Measurements from ENCODE around the gene CNGB1. TPM values are rescaled to one million over a fixed set of nuclear protein-coding genes. Genes with fewer than 3 reads are reported as not detected.
"Not testable (repeated sequence)": the region's sequence is repeated elsewhere in the genome, so short reads cannot be mapped to it uniquely, and the experiment has no call there.

Gene CNGB1
- polyA plus RNA-seq, 4 donors: 0.11 to 0.18 TPM; not detected in 2

DNA sequence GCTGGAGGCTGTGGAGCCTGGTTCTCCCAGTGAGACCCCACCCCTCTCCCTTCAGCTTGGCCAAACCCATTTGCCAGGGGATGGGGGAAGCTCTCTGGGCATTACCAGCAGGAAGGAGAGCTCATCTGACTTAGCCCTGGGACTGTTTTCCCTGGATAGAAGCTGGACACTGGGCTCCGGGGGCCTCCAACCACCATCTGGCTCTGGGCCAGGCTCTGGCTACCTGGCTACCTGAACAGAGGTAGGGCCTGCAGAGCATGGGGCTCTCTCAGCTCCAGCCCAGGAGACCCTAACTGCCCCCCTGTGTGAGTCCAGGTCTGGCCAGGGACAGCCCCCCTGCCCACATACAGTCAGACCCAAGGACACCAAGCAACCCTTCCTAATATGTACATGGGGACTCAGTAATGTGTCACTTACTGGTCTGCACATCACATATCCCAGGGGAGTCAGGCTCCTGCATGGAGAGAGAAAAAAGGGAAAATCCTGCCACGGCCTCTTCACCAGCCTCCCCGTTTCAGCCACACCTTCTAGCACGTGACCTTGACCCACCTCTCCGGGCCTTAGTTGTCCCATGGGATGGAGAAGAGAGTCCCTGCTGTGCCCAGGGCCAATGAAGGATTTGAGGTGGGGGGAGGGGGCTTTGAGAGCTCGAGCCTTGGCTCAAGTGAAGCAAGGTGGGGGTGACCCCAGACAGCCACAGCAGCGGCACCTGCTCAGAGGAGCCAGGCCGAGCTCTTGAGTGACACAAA, 13.8 kb downstream of the CNGB1 start:
- DNase-seq (ENCODE audit: low read depth in 4 of 4, low spot score in 3 of 4): no peak

DNA sequence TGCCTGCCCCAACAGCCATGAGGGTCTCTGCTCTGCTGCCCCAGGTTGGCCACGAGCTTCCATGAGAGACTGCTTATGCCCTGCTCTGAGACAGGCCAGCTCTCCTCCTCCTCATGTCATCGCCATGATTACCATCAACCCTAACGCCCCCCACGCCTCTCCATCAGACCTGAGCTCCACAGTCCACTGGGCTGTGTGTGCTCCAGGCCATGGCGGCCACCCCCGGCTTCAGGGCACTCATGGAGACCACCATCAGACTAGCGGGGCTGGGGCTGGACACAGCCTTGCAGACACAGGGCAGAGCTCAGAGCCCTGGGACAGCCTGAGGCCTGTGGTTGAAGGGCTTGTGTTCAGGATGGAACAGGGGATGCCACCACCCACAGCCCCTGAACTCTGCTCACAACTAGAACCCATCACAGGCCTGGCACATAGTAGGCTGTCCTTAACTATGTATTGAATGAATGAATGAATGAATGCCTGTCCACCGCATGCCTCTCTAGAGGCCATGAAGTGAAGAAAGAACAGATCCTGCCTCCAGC, 14.6 kb downstream of the CNGB1 start:
- no peak for DNase-seq (ENCODE audit: low read depth in 4 of 4, low spot score in 3 of 4)

- no peak for DNase-seq (ENCODE audit: low read depth in 4 of 4, low spot score in 3 of 4)
Measured at GRCh38 chr16:57955572-57956188, 15.2 kb downstream of the CNGB1 start.

DNA sequence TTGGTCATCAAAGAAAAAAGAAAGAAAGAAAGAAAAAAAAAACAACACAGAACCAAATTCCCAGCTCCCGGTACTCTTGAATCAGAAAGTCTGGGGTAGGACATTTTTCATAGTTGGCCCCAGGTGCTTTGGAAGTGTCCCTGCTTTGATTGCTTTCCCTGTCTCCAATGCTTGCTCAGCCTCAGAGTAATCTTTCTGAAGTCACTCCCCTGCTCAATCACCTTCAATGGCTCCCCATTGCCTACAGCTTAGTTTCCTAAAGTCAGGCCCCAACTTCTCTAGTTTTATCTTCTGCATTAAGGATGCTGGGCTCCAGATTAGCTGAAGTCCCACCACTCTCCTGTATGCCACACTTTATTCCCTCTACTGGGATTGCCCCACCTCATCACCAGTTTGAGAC, 17.1 kb downstream of the CNGB1 start:
- DNase-seq (ENCODE audit: low read depth in 4 of 4, low spot score in 3 of 4): no peak

DNA sequence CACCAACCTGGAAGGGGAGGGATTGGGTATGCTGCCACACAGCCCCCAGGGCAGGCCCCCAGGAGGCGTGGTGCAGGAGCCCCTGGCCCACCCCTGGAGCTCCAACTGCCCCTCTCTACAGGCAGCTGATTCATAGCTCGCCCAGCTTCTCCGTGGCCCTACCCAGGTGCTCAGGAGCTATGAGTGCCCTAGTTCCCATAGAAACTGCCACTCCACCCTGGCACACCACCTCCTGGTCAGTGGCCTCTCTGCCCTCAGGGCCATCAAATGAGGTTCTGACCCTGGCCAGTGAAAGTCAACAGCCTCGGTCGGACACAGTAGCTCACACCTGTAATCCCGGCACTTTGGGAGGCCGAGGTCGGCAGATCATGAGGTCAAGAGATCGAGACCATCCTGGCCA, 18.0 kb downstream of the CNGB1 start:
- DNase-seq (ENCODE audit: low read depth in 4 of 4, low spot score in 3 of 4): no peak

GRCh38 chr16:57951204-57951960, 19.5 kb downstream of the CNGB1 start:
- no peak for DNase-seq (ENCODE audit: low read depth in 4 of 4, low spot score in 3 of 4)

GRCh38 chr16:57950382-57950781, 20.5 kb downstream of the CNGB1 start:
- no peak for DNase-seq (ENCODE audit: low read depth in 4 of 4, low spot score in 3 of 4)

GRCh38 chr16:57949595-57950238, 21.2 kb downstream of the CNGB1 start:
- DNase-seq (ENCODE audit: low read depth in 4 of 4, low spot score in 3 of 4): no peak

DNA sequence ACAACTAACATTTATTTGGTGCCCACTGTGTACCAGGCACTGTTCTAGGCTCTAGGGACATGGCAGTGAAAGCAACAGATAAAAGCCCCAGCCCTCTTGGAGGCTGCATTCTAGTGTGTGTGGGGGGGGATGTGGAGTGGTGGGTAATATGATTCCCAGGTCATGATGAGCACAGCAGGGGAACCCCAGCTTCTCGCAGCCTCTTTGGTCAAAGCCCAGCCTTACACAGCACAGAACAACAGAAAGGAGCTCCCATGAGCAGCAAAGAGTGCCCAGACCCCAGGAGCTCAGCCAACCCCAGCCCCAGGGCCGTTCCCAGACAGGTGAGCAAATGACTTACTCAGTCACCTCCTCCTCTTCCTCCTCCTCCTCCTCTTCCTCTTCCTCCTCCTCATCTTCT, 21.9 kb downstream of the CNGB1 start:
- DNase-seq (ENCODE audit: low read depth in 4 of 4, low spot score in 3 of 4): no peak

DNA sequence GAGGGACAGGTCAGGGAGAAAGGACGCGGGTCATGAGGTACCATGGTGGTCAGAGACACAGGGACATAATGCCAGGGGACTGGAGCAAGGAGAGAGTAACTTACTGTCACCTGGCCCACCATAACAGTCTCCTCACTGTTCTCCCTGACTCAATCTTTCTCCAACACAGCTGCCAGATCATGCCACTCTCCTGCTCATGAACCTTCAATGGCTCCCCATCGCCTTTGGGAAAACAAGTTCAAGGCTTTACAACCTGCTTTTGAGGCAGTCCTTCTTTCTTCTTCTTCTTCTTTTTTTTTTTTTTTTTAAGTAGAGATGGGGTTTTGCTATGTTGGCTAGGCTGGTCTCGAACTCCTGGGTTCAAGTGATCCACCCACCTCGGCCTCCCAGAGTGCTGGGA, 22.9 kb downstream of the CNGB1 start:
- DNase-seq (ENCODE audit: low read depth in 4 of 4, low spot score in 3 of 4): no peak

DNA sequence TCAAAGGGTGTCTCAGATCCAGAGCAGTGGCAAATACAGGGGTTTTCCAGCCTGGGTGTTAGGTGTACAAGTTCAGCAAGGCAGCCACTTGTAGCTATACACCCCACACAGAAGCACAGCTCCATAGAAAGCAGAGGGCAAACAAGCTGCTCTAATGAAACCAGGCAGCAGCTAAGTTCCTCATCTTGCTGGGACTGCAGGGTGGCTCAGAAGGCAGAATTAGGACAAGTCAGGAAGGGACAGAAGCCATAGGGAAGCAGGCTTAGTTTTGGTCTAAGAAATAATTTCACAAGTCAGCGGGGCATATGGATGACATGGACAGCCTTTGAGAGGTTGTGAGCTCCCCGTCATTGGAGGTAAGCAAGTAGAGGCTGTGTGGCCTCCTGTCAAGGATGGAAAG, 23.7 kb downstream of the CNGB1 start:
- DNase-seq (ENCODE audit: low read depth in 4 of 4, low spot score in 3 of 4): no peak

GRCh38 chr16:57946181-57946801, 24.6 kb downstream of the CNGB1 start:
- DNase-seq (ENCODE audit: low read depth in 4 of 4, low spot score in 3 of 4): no peak

DNA sequence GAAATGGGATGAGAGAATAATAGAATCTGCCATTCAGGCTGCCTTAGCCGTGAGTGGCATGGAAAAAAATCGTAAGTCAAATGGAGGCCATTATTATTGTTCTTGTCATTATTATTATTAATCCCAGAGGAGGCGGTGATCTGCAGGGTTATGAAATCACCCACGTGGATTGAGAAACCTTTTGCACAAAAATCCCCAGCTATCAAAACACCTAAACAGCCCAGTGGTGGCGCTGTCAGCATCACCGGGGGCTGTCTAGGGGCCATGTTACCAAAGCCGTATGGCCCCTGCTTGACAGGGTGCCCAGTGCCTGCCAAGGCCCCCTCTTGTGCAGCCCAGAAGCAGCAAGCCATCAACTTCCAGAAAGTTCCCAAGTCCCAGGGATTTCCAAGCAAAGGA, 25.2 kb downstream of the CNGB1 start:
- DNase-seq (ENCODE audit: low read depth in 4 of 4, low spot score in 3 of 4): no peak

DNA sequence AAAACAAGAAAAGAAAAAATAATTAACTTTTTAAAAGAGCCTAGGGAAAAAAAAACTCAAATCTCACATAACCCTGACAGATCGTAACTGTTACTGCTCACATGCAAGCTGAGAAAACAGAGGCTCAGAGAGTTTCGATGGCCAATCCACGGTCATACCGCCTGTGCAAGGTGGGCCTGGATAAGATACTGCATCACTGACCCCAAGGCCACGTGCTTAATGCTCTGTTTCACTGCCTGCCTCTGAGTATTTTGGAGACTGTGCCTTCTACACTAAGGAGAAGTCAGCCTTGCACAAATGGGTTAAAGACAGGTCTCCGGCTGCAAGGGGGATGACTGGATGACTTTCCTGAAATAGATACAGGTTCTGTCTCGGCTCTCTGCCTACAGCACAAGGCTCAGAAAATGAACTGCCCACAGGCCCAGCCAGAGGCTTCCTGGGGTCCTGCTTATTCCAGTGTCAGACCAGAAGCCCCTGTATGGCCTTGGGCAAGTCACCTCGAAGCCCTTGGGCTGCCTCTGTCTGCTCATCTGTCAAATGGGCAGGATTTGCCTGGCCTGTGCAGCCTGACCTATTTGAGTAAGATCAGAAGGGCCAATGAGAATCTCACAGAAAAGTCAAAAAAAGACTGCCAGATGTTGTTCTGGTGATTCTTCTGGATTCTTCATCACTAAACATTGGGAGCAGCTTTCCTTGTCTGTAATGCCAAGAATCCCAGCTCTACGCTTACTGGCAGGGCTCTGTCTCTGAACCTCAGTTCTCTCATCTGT, 25.8 kb downstream of the CNGB1 start:
- DNase-seq (ENCODE audit: low read depth in 4 of 4, low spot score in 3 of 4): peak in 2 of 4 donors; percentile 12 to 45

DNA sequence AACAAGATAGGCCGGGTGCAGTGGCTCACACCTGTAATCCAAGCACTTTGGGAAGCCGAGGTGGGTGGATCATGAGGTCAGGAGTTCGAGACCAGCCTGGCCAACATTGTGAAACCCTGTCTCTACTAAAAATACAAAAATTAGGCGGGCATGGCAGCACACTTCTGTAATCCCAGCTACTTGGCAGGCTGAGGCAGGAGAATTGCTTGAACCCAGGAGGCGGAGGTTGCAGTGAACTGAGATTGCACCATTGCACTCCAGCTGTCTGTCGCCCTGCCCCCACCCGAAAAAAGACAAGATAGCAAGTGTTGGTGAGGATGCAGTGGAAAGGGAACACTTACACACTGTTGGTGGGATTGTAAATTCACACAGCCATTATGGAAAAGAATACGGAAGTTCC, 27.5 kb downstream of the CNGB1 start:
- not testable (repeated sequence) for DNase-seq (ENCODE audit: low read depth in 4 of 4, low spot score in 3 of 4)

DNA sequence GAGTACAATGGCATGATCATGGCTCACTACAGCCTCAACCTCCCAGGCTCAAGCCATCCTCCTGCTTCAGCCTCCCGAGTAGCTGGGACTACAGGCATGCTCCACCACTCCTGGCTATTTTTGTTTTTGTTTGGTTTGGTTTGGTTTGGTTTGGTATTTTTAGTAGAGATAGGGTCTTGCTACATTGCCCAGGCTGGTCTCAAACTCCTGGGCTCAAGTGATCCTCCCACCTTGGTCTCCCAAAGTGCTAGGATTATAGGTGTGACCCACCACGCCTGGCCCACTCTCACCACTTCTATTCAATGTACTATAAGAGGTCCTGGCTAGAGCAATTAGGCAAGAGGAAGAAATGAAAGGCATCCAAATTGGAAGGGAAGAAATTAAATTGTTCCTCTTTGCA, 29.0 kb downstream of the CNGB1 start:
- DNase-seq (ENCODE audit: low read depth in 4 of 4, low spot score in 3 of 4): not testable (repeated sequence)

GRCh38 chr16:57941016-57941664, 29.8 kb downstream of the CNGB1 start:
- no peak for DNase-seq (ENCODE audit: low read depth in 4 of 4, low spot score in 3 of 4)

- DNase-seq (ENCODE audit: low read depth in 4 of 4, low spot score in 3 of 4): no peak
Measured at GRCh38 chr16:57940382-57940966, 30.5 kb downstream of the CNGB1 start.

DNA sequence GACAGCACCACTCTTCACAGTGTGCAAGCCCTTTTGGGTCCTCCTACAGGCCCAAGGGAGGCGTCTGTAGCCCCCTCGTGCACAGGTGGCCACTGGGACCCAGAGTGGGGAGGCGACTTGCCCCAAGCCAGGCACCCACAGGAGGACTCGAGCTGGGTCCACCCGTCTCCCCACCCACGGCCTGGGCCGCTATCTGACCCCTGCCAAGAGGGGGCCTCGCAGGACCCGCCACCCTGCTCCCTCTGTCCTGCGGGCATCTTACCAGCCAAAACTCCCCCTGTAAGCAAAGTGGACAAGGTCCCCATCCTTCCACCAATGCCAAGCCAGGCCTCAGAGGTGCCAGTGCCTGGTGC, 31.1 kb downstream of the CNGB1 start:
- DNase-seq (ENCODE audit: low read depth in 4 of 4, low spot score in 3 of 4): no peak
